ENCODE measurements around the gene ADARB1.

- TF ChIP-seq CTCF (IDR thresholded peaks at IDR 0.05; ENCODE audit: insufficient read depth, low read length, poor library complexity, severe bottlenecking) (no peak), EZH2phosphoT487 (conservative IDR thresholded peaks at IDR 0.05; ENCODE audit: low read length) (no peak)
Observed at GRCh38 chr21:45108034-45108790, 33.8 kb downstream of the ADARB1 start.

Measured in SU-DHL-6 (cell line).